WTC11 (cell line): Measurements from ENCODE around the gene BAK1. TPM values are rescaled to one million over a fixed set of nuclear protein-coding genes. Genes with fewer than 3 reads are reported as not detected.

Experiments
- ATAC-seq: fragments of 200-7000 bp; cut with Tn5 transposase; 2 replicates; pipeline ENCODE4 v1.10.0; 2021; ENCODE audit warnings: mild to moderate bottlenecking, moderate library complexity
- CTCF ChIA-PET: fragments of 300-600 bp; sonication (Branson Sonifier 250); formaldehyde crosslinking; loops from one replicate; lab custom pipeline; 2021; ENCODE audit warnings: antibody characterized with exemption; lab: Charles Lee
- POLR2A ChIA-PET: fragments of 350-600 bp; sonication (Branson Sonifier 250); formaldehyde crosslinking; loops from one replicate; lab custom pipeline; 2021; ENCODE audit warnings: antibody characterized with exemption; lab: Charles Lee
- DNase-seq: peaks from one replicate; pipeline ENCODE4 v3.0.0; 2021; ENCODE audit warnings: low spot score
- H3K27ac Mint-ChIP-seq: 2 replicates; pipeline ENCODE4 v1.8.0; 2021; ENCODE audit warnings: mixed read lengths
- H3K27me3 Mint-ChIP-seq: 2 replicates; pipeline ENCODE4 v1.8.0; 2021; ENCODE audit warnings: low read depth, mild to moderate bottlenecking, moderate library complexity, mixed read lengths
- H3K36me3 Mint-ChIP-seq: 2 replicates; pipeline ENCODE4 v1.8.0; 2021; ENCODE audit warnings: mixed read lengths
- H3K4me1 Mint-ChIP-seq: 2 replicates; pipeline ENCODE4 v1.8.0; 2022; ENCODE audit warnings: mixed read lengths
- H3K4me3 Mint-ChIP-seq: 2 replicates; pipeline ENCODE4 v1.8.0; 2021; ENCODE audit warnings: mild to moderate bottlenecking, moderate library complexity, mixed read lengths
- H3K9me3 Mint-ChIP-seq: 2 replicates; pipeline ENCODE4 v1.8.0; 2021; ENCODE audit warnings: mixed read lengths
- ATF1 ChIP-seq: sonication (generic); formaldehyde crosslinking; IDR thresholded peaks from 2 replicates; pipeline ENCODE4 v1.8.1; 2023; ENCODE audit warnings: mild to moderate bottlenecking, moderate library complexity, missing genetic modification reagents
- ATF2 ChIP-seq: sonication (generic); formaldehyde crosslinking; IDR thresholded peaks from 2 replicates; pipeline ENCODE4 v1.8.1; 2022; ENCODE audit warnings: low read depth, missing genetic modification reagents, borderline replicate concordance
- FOXP1 ChIP-seq: sonication (generic); formaldehyde crosslinking; IDR thresholded peaks from 2 replicates; pipeline ENCODE4 v1.8.0; 2022; ENCODE audit warnings: missing genetic modification reagents, mild to moderate bottlenecking, moderate library complexity, borderline replicate concordance
- HMGA2 ChIP-seq: fragments of 250-450 bp; sonication (Bioruptor Pico); IDR thresholded peaks from 2 replicates; pipeline ENCODE4 v1.4.0; 2021; ENCODE audit warnings: mild to moderate bottlenecking, moderate library complexity
- HMGXB4 ChIP-seq: sonication (generic); formaldehyde crosslinking; IDR thresholded peaks from 2 replicates; pipeline ENCODE4 v1.8.1; 2023; ENCODE audit warnings: mild to moderate bottlenecking, moderate library complexity, missing genetic modification reagents
- NFATC4 ChIP-seq: fragments of 250-450 bp; sonication (Bioruptor Pico); IDR thresholded peaks from 2 replicates; pipeline ENCODE4 v1.9.0; 2021; ENCODE audit warnings: mild to moderate bottlenecking
- OVOL2 ChIP-seq: fragments of 250-450 bp; sonication (Bioruptor Pico); IDR thresholded peaks from 2 replicates; pipeline ENCODE4 v1.9.0; 2021; ENCODE audit warnings: mild to moderate bottlenecking, borderline replicate concordance
- STAT6 ChIP-seq: sonication (generic); formaldehyde crosslinking; conservative IDR thresholded peaks from 2 replicates; pipeline ENCODE4 v1.8.1; 2023; ENCODE audit warnings: mild to moderate bottlenecking, low read depth, missing genetic modification reagents, moderate library complexity
- ZMAT4 ChIP-seq: fragments of 250-450 bp; sonication (Bioruptor Pico); IDR thresholded peaks from 2 replicates; pipeline ENCODE4 v1.9.0; 2021; ENCODE audit warnings: mild to moderate bottlenecking
- ZNF121 ChIP-seq: sonication (generic); formaldehyde crosslinking; IDR thresholded peaks from 2 replicates; pipeline ENCODE4 v1.8.0; 2023; ENCODE audit warnings: missing genetic modification reagents
- ZNF138 ChIP-seq: sonication (generic); formaldehyde crosslinking; conservative IDR thresholded peaks from 2 replicates; pipeline ENCODE4 v1.8.1; 2022; ENCODE audit warnings: mild to moderate bottlenecking, moderate library complexity, missing genetic modification reagents
- ZNF512 ChIP-seq: sonication (generic); formaldehyde crosslinking; IDR thresholded peaks from 2 replicates; pipeline ENCODE4 v1.8.1; 2022; ENCODE audit warnings: missing genetic modification reagents, borderline replicate concordance
- total RNA-seq: library from RNA; stranded (reverse); gene quantifications from 3 replicates; pipeline ENCODE4 v1.2.3, GENCODE V29; 2021

BAK1 gene
- total RNA-seq, 1 experiment from 2014 or later = 40.5 TPM

GRCh38 chr6:33623895-33624381 lies 43.9 kb upstream of the BAK1 start (continued):
- TF ChIP-seq ATF2 (CRISPR knock-in tag) = no peak

- ATAC-seq = no peak
- POLR2A ChIA-PET = interaction anchor here (0.8 to 1.9 kb wide), 2 partner anchors 8 to 30 kb away, joined by 3 to 10 read pairs; no protein-coding TSS in a partner anchor
- H3K4me1 Mint-ChIP-seq = peaks cover 52% of the 10 kb centered on the region
These were observed 42.7 kb upstream of the BAK1 start for GRCh38 chr6:33622456-33623431.

GRCh38 chr6:33621711-33622388 lies 41.8 kb upstream of the BAK1 start:
- peaks cover 46% of the 10 kb centered on the region for H3K4me1 Mint-ChIP-seq
- H3K27me3 Mint-ChIP-seq = peaks cover 15% of the 10 kb centered on the region
- CTCF ChIA-PET = interaction anchor here (0.9 to 5.4 kb wide), 12 partner anchors 11 to 86 kb away, joined by 3 to 62 read pairs (median 6); partner anchors contain the start of gene BAK1
- no peak overlapping the region for H3K27ac Mint-ChIP-seq
- TF ChIP-seq STAT6 = no peak
- no peak for TF ChIP-seq NFATC4
- no peak for TF ChIP-seq HMGA2 (CRISPR knock-in tag)
- TF ChIP-seq ATF1 (CRISPR knock-in tag) = no peak
- no peak for TF ChIP-seq ZMAT4
- TF ChIP-seq OVOL2 = no peak
- no peak for TF ChIP-seq ATF2 (CRISPR knock-in tag)
- TF ChIP-seq HMGXB4 (CRISPR knock-in tag) = no peak
- POLR2A ChIA-PET = interaction anchor here (0.8 to 1.9 kb wide), 4 partner anchors 7 to 32 kb away, joined by 3 to 10 read pairs (median 4); no protein-coding TSS in a partner anchor
- H3K4me3 Mint-ChIP-seq = peak overlapping the region; percentile 83
- ATAC-seq = peak; percentile 34
- no peaks in the 10 kb centered on the region for H3K9me3 Mint-ChIP-seq
- peak; percentile 48 for DNase-seq
- no peaks in the 10 kb centered on the region; the same call in 1 of the 2 replicates for H3K36me3 Mint-ChIP-seq

More at GRCh38 chr6:33622456-33623431, 42.7 kb upstream of the BAK1 start:
- TF ChIP-seq ZNF121 (CRISPR knock-in tag) = peak; percentile 84
- no peak for TF ChIP-seq ZNF138 (CRISPR knock-in tag)
- no peak for TF ChIP-seq ZNF512 (CRISPR knock-in tag)
- peak; percentile 19; the same call in 1 of the 2 replicates for TF ChIP-seq FOXP1 (CRISPR knock-in tag)
- TF ChIP-seq, all 79 proteins: peak for 2
- Mint-ChIP-seq H3K9me3 (no peaks in the 10 kb centered on the region), H3K4me3 (peak overlapping the region; percentile 83), H3K27me3 (peaks cover 15% of the 10 kb centered on the region), H3K27ac (no peak overlapping the region), H3K36me3 (no peaks in the 10 kb centered on the region; the same call in 1 of the 2 replicates)
- DNase-seq = no peak
- CTCF ChIA-PET = interaction anchor here (1.2 to 5.4 kb wide), 10 partner anchors 10 to 85 kb away, joined by 3 to 62 read pairs (median 10); partner anchors contain the start of gene BAK1
